GM18505 (cell line): Measurements from ENCODE around the gene NOCT.
"Not testable (repeated sequence)": the region's sequence is repeated elsewhere in the genome, so short reads cannot be mapped to it uniquely, and the experiment has no call there.

Experiments
- ATAC-seq: cut with Tn5 transposase; IDR thresholded peaks from one replicate; pipeline ENCODE4 v1.9.1; 2021; ENCODE audit not compliant: unreplicated experiment
- POLR2A ChIP-seq: IDR thresholded peaks from 4 replicates; pipeline ENCODE4 v1.6.1; 2011; ENCODE audit warnings: borderline replicate concordance; ENCODE audit not compliant: insufficient read depth, insufficient read length; ENCODE audit errors: extremely low read depth

NOCT gene

DNA sequence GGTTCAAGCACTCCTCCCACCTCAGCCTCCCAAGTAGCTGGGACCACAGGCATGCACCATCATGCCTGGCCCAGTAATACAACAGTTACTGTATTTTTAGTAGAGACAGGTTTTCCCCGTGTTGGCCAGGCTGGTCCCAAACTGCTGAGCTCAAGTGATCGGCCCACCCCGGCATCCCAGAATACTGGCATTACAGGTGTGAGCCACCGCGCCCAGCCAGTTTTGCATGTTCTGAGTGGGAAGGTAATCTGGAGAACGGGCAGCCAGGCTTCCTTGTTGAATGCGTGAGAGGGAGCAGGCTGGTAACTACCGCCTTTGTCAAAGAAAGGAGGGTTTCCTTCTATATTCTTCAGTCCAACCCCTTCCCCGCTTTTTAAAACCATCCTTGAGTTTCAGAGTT, 9.1 kb downstream of the NOCT start:
- no peak for TF ChIP-seq POLR2A
- ATAC-seq: no peak

DNA sequence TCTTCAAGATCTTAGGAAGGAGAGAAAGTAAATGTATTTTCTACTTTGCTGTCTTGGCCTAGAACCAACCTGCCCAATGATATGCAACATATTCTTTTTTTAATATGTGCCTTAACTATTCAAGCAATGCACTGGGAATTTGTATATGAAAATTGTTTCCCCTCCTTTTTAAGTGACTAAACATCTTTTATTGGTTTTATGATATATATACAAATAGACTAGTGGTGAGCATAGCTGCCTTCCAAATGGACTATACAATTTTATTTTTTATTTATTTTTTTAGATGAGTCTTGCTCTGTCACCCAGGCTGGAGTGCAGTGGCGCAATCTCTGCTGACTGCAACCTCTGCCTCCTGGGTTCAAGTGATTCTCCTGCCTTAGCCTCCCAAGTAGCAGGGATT, 10.3 kb downstream of the NOCT start:
- no peak for ATAC-seq
- TF ChIP-seq POLR2A: no peak

DNA sequence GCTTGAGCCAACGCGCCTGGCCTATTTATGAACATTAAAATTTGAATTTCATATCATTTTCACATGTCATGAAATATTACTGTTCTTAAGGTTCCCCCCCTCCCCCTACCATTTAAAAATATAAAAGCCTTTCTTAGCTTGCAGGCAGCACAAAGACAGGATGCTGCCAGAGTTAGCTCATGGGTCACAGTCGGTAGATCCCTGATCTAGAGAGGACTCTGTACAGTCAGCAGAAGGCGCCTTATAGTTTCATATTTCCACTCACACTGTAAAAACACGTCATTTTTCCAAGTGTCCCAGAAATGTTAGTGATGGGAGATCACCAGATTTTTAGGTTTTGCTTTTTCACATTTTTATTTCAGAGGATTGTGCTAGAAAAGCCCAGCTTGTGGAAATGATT, 12.2 kb downstream of the NOCT start:
- TF ChIP-seq POLR2A: no peak
- no peak for ATAC-seq

DNA sequence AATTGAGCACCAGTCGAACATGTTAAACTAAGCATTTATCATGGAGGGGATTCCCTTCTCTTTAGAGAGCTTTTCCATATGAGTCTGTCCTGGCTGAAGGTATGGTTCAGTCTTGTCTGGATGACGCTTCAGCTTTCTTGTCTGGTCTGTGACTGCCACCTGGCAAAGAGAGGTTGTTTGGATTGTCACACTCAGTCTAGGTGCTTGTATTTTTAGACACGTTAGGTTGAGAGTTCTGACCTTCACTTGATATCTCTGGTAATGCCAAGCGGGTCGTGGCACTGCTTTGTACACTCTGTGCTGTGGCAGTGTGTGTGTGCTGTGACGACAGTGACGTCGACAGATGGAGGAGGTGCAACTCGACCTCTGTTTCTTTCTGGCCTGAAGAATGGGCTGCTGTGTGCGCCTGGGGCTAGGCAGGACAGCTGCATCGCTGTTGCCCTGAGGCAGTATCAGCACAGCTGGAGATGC, 12.6 kb downstream of the NOCT start:
- no peak for ATAC-seq
- no peak for TF ChIP-seq POLR2A

- ATAC-seq: not testable (repeated sequence)
These were observed 14.3 kb downstream of the NOCT start for GRCh38 chr4:139029866-139030363.

- TF ChIP-seq POLR2A: no peak
- ATAC-seq: peak; percentile 76
These were observed 15.1 kb downstream of the NOCT start for GRCh38 chr4:139030614-139031235.

- no peak for TF ChIP-seq POLR2A
These were observed 20.1 kb downstream of the NOCT start for GRCh38 chr4:139035650-139036049.

DNA sequence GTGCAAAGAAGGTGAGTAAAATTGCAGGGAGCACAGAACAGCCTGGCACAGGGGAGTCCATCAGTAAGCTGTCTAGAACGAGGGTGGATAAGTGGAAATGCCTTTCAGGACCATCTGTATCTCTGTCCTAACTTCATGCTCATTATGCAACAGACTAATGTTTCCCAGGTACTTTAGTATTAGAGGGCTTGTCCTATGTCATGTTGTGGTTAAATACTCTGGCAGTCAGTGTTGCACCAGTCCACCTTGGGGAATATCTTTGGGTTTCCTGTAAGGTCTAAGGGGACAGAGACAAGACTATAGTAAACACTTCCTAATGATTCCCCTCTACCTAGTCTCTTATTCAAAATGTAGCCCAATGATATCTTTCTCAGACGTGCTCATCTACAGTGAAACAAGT, 21.3 kb downstream of the NOCT start:
- TF ChIP-seq POLR2A: no peak
- no peak for ATAC-seq

More at GRCh38 chr4:139035650-139036049, 20.1 kb downstream of the NOCT start:
- ATAC-seq: no peak

- ATAC-seq: no peak
These were observed 23.4 kb downstream of the NOCT start for GRCh38 chr4:139038874-139039443.

DNA sequence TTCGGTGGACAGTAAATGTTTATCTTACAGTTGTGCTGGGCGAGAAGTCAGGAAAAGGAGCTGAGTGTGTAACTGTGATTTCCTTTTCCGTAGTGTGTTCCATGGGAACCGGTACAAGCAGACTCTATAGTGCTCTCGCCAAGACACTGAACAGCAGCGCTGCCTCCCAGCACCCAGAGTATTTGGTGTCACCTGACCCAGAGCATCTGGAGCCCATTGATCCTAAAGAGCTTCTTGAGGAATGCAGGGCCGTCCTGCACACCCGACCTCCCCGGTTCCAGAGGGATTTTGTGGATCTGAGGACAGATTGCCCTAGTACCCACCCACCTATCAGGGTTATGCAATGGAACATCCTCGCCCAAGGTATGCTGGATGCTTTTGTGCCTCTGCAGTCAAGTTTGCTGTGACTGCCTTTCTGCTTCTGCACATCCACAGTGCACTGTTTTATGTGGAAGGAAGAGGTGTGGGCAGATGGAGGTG, 27.4 kb downstream of the NOCT start:
- TF ChIP-seq POLR2A: no peak
- ATAC-seq: no peak

More at GRCh38 chr4:139038874-139039443, 23.4 kb downstream of the NOCT start:
- TF ChIP-seq POLR2A: no peak

DNA sequence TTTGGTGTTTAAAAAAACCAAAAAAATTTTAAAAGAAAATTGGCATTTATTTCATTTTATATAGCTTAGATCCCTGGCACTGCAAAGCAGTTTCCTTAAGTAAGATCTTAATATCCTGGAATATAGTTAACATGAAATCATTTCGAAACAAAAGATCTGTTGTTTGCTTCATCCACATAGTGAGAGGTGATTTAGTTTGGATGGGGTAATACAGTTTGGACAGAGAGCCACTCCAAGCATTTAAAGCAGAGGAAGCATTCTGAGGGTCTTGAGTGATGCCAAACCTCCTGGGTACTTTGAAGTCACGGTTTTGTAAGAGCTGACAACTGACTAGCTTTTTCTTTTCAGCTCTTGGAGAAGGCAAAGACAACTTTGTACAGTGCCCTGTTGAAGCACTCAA, 28.7 kb downstream of the NOCT start:
- no peak for ATAC-seq
- TF ChIP-seq POLR2A: no peak

DNA sequence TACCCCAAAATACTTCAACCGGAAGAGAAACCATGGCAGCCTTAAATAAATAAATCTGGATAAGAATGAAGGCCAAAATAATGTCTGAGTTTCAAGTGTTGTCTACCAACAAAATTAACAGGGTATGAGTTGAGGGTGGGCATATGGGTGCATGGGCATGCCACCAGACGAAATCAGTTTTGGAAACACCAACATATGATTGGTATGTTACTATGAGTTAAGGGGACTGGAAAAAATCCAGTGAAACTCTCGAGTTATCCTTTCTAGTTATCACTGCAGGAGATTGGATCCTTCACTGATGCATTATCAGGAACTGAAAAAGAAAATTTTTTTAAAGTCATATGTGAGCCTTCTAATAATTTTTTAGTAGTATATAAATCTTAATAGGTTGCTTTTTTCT, 32.4 kb downstream of the NOCT start:
- ATAC-seq: no peak
- no peak for TF ChIP-seq POLR2A

DNA sequence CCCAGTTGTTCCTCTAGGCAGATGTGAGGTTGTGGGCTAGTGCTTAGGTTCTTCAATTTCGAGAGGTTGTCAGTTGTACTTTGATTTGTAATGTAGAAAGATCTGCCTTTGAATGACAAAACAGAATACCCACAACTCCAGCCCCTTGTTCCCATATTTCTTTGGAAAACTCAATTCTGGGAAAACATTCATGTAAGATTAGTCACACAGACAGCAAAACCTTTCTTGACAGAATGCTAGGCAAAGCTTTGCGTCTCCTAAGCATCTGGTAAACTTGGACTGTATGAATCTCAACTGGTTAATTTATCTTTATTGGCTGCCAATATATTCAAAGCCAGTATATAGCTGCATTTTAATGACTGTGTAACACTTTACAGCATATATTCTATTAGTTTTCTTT, 34.9 kb downstream of the NOCT start:
- TF ChIP-seq POLR2A: no peak
- no peak for ATAC-seq

GRCh38 chr4:139053909-139054308, 38.3 kb downstream of the NOCT start:
- no peak for TF ChIP-seq POLR2A

More at GRCh38 chr4:139053909-139054308, 38.3 kb downstream of the NOCT start:
- ATAC-seq: no peak
